Upper lobe of right lung (tissue), 1 donor: Measurements from ENCODE around the gene ZDHHC14. TPM values are rescaled to one million over a fixed set of nuclear protein-coding genes. Genes with fewer than 3 reads are reported as not detected.

Source experiments
- ATAC-seq: fragments of 200-7000 bp; cut with Tn5 transposase; one replicate; pipeline ENCODE4 v1.9.1; 2020; ENCODE audit warnings: mild to moderate bottlenecking, moderate library complexity
- DNase-seq: peaks from one replicate; pipeline ENCODE4 v3.0.0-alpha.2; 2020
- H3K27ac ChIP-seq: fragments of 200-600 bp; one replicate; pipeline ENCODE4 v1.8.0; 2022
- H3K27me3 ChIP-seq: fragments of 200-600 bp; one replicate; pipeline ENCODE4 v1.8.0; 2022; ENCODE audit warnings: mild to moderate bottlenecking
- H3K36me3 ChIP-seq: fragments of 200-600 bp; one replicate; pipeline ENCODE4 v1.8.0; 2022
- H3K4me1 ChIP-seq: fragments of 200-600 bp; one replicate; pipeline ENCODE4 v1.8.0; 2022
- H3K4me3 ChIP-seq: fragments of 200-600 bp; one replicate; pipeline ENCODE4 v1.8.0; 2022; ENCODE audit warnings: mild to moderate bottlenecking
- H3K9me3 ChIP-seq: fragments of 200-600 bp; one replicate; pipeline ENCODE4 v1.8.0; 2022
- CTCF ChIP-seq: fragments of 200-600 bp; IDR thresholded peaks from one replicate; pipeline ENCODE4 v1.8.0; 2022; ENCODE audit warnings: antibody characterized with exemption
- intact Hi-C: fragments of 100-400 bp; cut with DNase I; formaldehyde crosslinking; loops from one replicate; pipeline ENCODE4 v1.11.0; 2022
- total RNA-seq: library from RNA; stranded (reverse); fragmentation: NEBNext Ultra II Directional; extraction: Animal tissue kit (Norgen Biotek cat#: 25700); gene quantifications from one replicate; pipeline ENCODE4 v1.2.1, GENCODE V29; 2021
- donor health status: DM: no; HTN: yes; CAD: no; lungs with severe emphysema.

The ZDHHC14 gene
- total RNA-seq, 1 donor from 2014 or later, result 12.2 TPM

GRCh38 chr6:157512382-157512682, 131.3 kb downstream of the ZDHHC14 start:
- Histone ChIP-seq H3K9me3 (no peaks in the 10 kb centered on the region), H3K36me3 (no peaks in the 10 kb centered on the region), H3K27me3 (no peaks in the 10 kb centered on the region), H3K4me3 (no peak overlapping the region), H3K27ac (no peak overlapping the region), H3K4me1 (no peaks in the 10 kb centered on the region)
- DNase-seq (no peak), ATAC-seq (no peak)
- TF ChIP-seq CTCF, result no peak
- intact Hi-C loops, result no loop called here

GRCh38 chr6:157513004-157513603, 132.1 kb downstream of the ZDHHC14 start:
- Histone ChIP-seq H3K27ac (no peak overlapping the region), H3K4me1 (no peaks in the 10 kb centered on the region), H3K9me3 (no peaks in the 10 kb centered on the region), H3K36me3 (no peaks in the 10 kb centered on the region), H3K27me3 (no peaks in the 10 kb centered on the region), H3K4me3 (no peak overlapping the region)
- no peak for ATAC-seq
- no peak for TF ChIP-seq CTCF
- no peak for DNase-seq
- intact Hi-C loops, result no loop called here

- no peak for ATAC-seq
- no peaks in the 10 kb centered on the region for H3K9me3 ChIP-seq
- intact Hi-C loops, result no loop called here
- H3K27ac ChIP-seq, result no peak overlapping the region
- H3K36me3 ChIP-seq, result no peaks in the 10 kb centered on the region
- no peak for TF ChIP-seq CTCF
- no peak overlapping the region for H3K4me3 ChIP-seq
- H3K27me3 ChIP-seq, result no peaks in the 10 kb centered on the region
- DNase-seq, result no peak
- no peaks in the 10 kb centered on the region for H3K4me1 ChIP-seq
Measured at GRCh38 chr6:157513619-157514485, 132.9 kb downstream of the ZDHHC14 start.

- intact Hi-C loops, result no loop called here
- TF ChIP-seq CTCF, result no peak
- Histone ChIP-seq H3K4me1 (no peaks in the 10 kb centered on the region), H3K36me3 (no peaks in the 10 kb centered on the region), H3K27ac (no peak overlapping the region), H3K9me3 (no peaks in the 10 kb centered on the region), H3K4me3 (no peak overlapping the region), H3K27me3 (no peaks in the 10 kb centered on the region)
- no peak for DNase-seq
- ATAC-seq, result peak; percentile 56
Measured at GRCh38 chr6:157514659-157515496, 133.9 kb downstream of the ZDHHC14 start.

- no peak for TF ChIP-seq CTCF
- ATAC-seq (no peak), DNase-seq (no peak)
- Histone ChIP-seq H3K4me1 (no peaks in the 10 kb centered on the region), H3K27ac (no peak overlapping the region), H3K27me3 (no peaks in the 10 kb centered on the region), H3K9me3 (no peaks in the 10 kb centered on the region), H3K36me3 (no peaks in the 10 kb centered on the region), H3K4me3 (no peak overlapping the region)
- intact Hi-C loops, result no loop called here
Measured at GRCh38 chr6:157516319-157517026, 135.5 kb downstream of the ZDHHC14 start.
